Breast epithelium (tissue), 4 donors: ENCODE data around the gene PFDN1. TPM values are rescaled to one million over a fixed set of nuclear protein-coding genes. Genes with fewer than 3 reads are reported as not detected.

Experiments used
- DNase-seq, 2 donors: peaks; one replicate each; pipeline ENCODE4 v3.0.0-alpha.2; 2019; ENCODE audit warnings: low spot score in 2 of 2
- H3K27ac ChIP-seq, 2 donors: fragments of 200-600 bp; sonication (generic) in 1 of 2; one replicate each; pipeline ENCODE4 v1.5.1; 2016 to 2019; ENCODE audit warnings: mild to moderate bottlenecking in 1 of 2
- H3K27me3 ChIP-seq, 2 donors: fragments of 200-600 bp; sonication (generic) in 1 of 2; one replicate each; pipeline versions ENCODE4 v1.5.1 to v1.6.0; 2017 to 2019; ENCODE audit warnings: control low read depth in 1 of 2, mild to moderate bottlenecking in 1 of 2
- H3K36me3 ChIP-seq: fragments of 200-600 bp; one replicate; pipeline ENCODE4 v1.5.1; 2019
- H3K4me1 ChIP-seq, 2 donors: fragments of 200-600 bp; sonication (generic); one replicate each; pipeline ENCODE4 v1.5.1; 2016 to 2019; ENCODE audit warnings: control low read depth in 1 of 2
- H3K4me3 ChIP-seq, 3 donors: fragments of 200-600 bp; sonication (generic); 1 replicate in 2 of 3; 2 replicates in 1 of 3; pipeline ENCODE4 v1.5.1; 2016 to 2019; ENCODE audit warnings: mild to moderate bottlenecking in 3 of 3, moderate library complexity in 2 of 3
- H3K9me3 ChIP-seq, 2 donors: fragments of 200-600 bp; sonication (generic) in 1 of 2; one replicate each; pipeline ENCODE4 v1.5.1; 2016 to 2019; ENCODE audit warnings: control low read depth in 1 of 2
- CTCF ChIP-seq, 3 donors: fragments of 450-650 bp; IDR thresholded peaks; one replicate each; pipeline ENCODE4 v1.5.1; 2016 to 2017; ENCODE audit warnings: antibody characterized with exemption in 3 of 3, mild to moderate bottlenecking in 3 of 3, moderate library complexity in 3 of 3
- POLR2A ChIP-seq: fragments of 450-650 bp; IDR thresholded peaks from one replicate; pipeline ENCODE4 v1.6.1; 2016; ENCODE audit warnings: antibody characterized with exemption, mild to moderate bottlenecking, moderate library complexity
- POLR2AphosphoS5 ChIP-seq, 3 donors: sonication (generic); formaldehyde crosslinking; IDR thresholded peaks; one replicate each; pipeline ENCODE4 v1.6.1; 2017; ENCODE audit warnings: antibody characterized with exemption in 3 of 3
- intact Hi-C: fragments of 100-400 bp; cut with DNase I; formaldehyde crosslinking; loops from one replicate; pipeline ENCODE4 v1.15.1; 2023; ENCODE audit warnings: low total_unique reads
- total RNA-seq, 3 donors: library from RNA; depleted of rRNA; stranded (reverse); fragments of >200 nt; gene quantifications; one replicate each; pipeline ENCODE4 v1.1.0, GENCODE V29; 2016

PFDN1 gene
- total RNA-seq, 3 donors from 2014 or later = 72.2 to 93.4 (median 86.3) TPM

GRCh38 chr5:140256726-140257125 is 46.2 kb downstream of the PFDN1 start:
- TF ChIP-seq POLR2AphosphoS5 (IDR thresholded peaks at IDR 0.05) = no peak
- TF ChIP-seq CTCF (IDR thresholded peaks at IDR 0.05) = no peak
- no peak for TF ChIP-seq POLR2A
- no peak overlapping the region for H3K27ac ChIP-seq
- intact Hi-C loops = no loop called here

GRCh38 chr5:140255460-140256157 is 47.3 kb downstream of the PFDN1 start:
- Histone ChIP-seq H3K4me3 (no peak overlapping the region), H3K4me1 (no peaks in the 10 kb centered on the region), H3K27ac (no peak overlapping the region), H3K36me3 (no peaks in the 10 kb centered on the region), H3K9me3 (no peaks in the 10 kb centered on the region), H3K27me3 (no peaks in the 10 kb centered on the region)
- no peak for DNase-seq
- intact Hi-C loops = no loop called here
- TF ChIP-seq CTCF (IDR thresholded peaks at IDR 0.05) (no peak), POLR2A (no peak), POLR2AphosphoS5 (IDR thresholded peaks at IDR 0.05) (no peak)

More at GRCh38 chr5:140256726-140257125, 46.2 kb downstream of the PFDN1 start:
- H3K27me3 ChIP-seq = no peaks in the 10 kb centered on the region
- H3K4me1 ChIP-seq = no peaks in the 10 kb centered on the region
- no peak for DNase-seq
- H3K9me3 ChIP-seq = no peaks in the 10 kb centered on the region
- H3K4me3 ChIP-seq = no peak overlapping the region
- no peaks in the 10 kb centered on the region for H3K36me3 ChIP-seq

- no peaks in the 10 kb centered on the region for H3K9me3 ChIP-seq
- H3K4me3 ChIP-seq = no peak overlapping the region
- TF ChIP-seq POLR2A (no peak), CTCF (IDR thresholded peaks at IDR 0.05) (no peak), POLR2AphosphoS5 (IDR thresholded peaks at IDR 0.05) (no peak)
- intact Hi-C loops = no loop called here
- H3K27me3 ChIP-seq = no peaks in the 10 kb centered on the region
- H3K27ac ChIP-seq = no peak overlapping the region
- no peaks in the 10 kb centered on the region for H3K4me1 ChIP-seq
- no peak for DNase-seq
- no peaks in the 10 kb centered on the region for H3K36me3 ChIP-seq
Measured at GRCh38 chr5:140253985-140254384, 48.9 kb downstream of the PFDN1 start.

GRCh38 chr5:140252470-140253126 is 50.3 kb downstream of the PFDN1 start:
- H3K36me3 ChIP-seq = no peaks in the 10 kb centered on the region
- H3K4me3 ChIP-seq = no peak overlapping the region
- H3K4me1 ChIP-seq = no peaks in the 10 kb centered on the region
- DNase-seq = no peak
- H3K9me3 ChIP-seq = no peaks in the 10 kb centered on the region
- no peak overlapping the region for H3K27ac ChIP-seq
- H3K27me3 ChIP-seq = no peaks in the 10 kb centered on the region
- intact Hi-C loops = no loop called here
- no peak for TF ChIP-seq POLR2AphosphoS5 (IDR thresholded peaks at IDR 0.05)
- TF ChIP-seq POLR2A = no peak
- no peak for TF ChIP-seq CTCF (IDR thresholded peaks at IDR 0.05)

DNA sequence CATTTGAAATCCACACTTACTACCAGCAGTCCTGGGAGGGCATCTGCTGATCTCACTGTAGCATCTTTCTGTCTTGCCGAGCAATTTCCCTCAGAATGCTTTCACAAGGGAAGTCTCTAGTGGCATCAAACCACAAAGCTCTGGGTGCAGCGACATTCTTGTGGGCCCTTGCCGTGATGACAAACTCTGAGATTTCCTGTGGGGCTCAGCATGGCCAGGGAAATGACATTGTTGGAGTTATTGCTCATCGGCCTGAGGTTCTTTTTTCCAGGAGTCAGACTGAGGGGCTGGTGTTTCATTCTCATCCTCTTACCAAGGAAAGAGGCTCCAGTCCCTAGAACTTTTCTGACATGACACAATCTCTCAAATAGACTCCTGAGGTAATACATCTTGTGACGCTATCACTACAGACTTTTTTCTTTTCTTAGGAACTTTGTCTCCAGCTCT is 51.4 kb downstream of the PFDN1 start:
- H3K4me3 ChIP-seq = no peak overlapping the region
- H3K27me3 ChIP-seq = no peaks in the 10 kb centered on the region
- H3K9me3 ChIP-seq = no peaks in the 10 kb centered on the region
- H3K36me3 ChIP-seq = no peaks in the 10 kb centered on the region
- no peak for DNase-seq
- peak overlapping the region in 1 of 2 donors; percentile 20 for H3K27ac ChIP-seq
- intact Hi-C loops = no loop called here
- no peak for TF ChIP-seq CTCF (IDR thresholded peaks at IDR 0.05)
- no peak for TF ChIP-seq POLR2AphosphoS5 (IDR thresholded peaks at IDR 0.05)
- no peak for TF ChIP-seq POLR2A
- no peaks in the 10 kb centered on the region for H3K4me1 ChIP-seq
